Esophagus (tissue), 2 donors: ENCODE data around the gene LRRC75A. TPM values are rescaled to one million over a fixed set of nuclear protein-coding genes. Genes with fewer than 3 reads are reported as not detected.

Experiments used
- H3K27ac ChIP-seq, 2 donors: one replicate each; pipeline ENCODE4 v1.5.1; 2013; ENCODE audit warnings: low read depth in 2 of 2, mild to moderate bottlenecking in 2 of 2, inconsistent platforms in 1 of 2, low read length in 1 of 2, moderate library complexity in 1 of 2
- H3K27me3 ChIP-seq, 2 donors: one replicate each; pipeline ENCODE4 v1.6.1; 2013; ENCODE audit warnings: low read length in 2 of 2, control low read depth in 1 of 2, mild to moderate bottlenecking in 1 of 2; ENCODE audit not compliant: insufficient read depth in 2 of 2, control insufficient read depth in 1 of 2
- H3K36me3 ChIP-seq, 2 donors: one replicate each; pipeline ENCODE4 v1.6.1; 2013; ENCODE audit warnings: low read length in 1 of 2; ENCODE audit not compliant: control insufficient read depth in 2 of 2, insufficient read depth in 2 of 2
- H3K4me1 ChIP-seq, 2 donors: one replicate each; pipeline ENCODE4 v1.6.1; 2013; ENCODE audit warnings: low read length in 1 of 2; ENCODE audit not compliant: control insufficient read depth in 2 of 2, insufficient read depth in 2 of 2
- H3K4me3 ChIP-seq, 2 donors: one replicate each; pipeline ENCODE4 v1.5.1; 2013; ENCODE audit warnings: low read length in 2 of 2, mild to moderate bottlenecking in 2 of 2, low read depth in 1 of 2, moderate library complexity in 1 of 2
- H3K9me3 ChIP-seq, 2 donors: one replicate each; pipeline ENCODE4 v1.6.1; 2013; ENCODE audit warnings: mild to moderate bottlenecking in 2 of 2, low read depth in 1 of 2, low read length in 1 of 2, moderate library complexity in 1 of 2; ENCODE audit not compliant: control insufficient read depth in 2 of 2, insufficient read depth in 1 of 2
- WGBS, 2 donors: extraction: QIAGEN DNeasy Blood & Tissue Kit; methylation state at CpG; one replicate each; pipeline ENCODE4 v1.1.7; 2013; 5-methylcytosine and 5-hydroxymethylcytosine counted together
- polyA plus RNA-seq, 2 donors: library from polyadenylated mRNA; stranded (reverse); fragments of 200-250 nt; gene quantifications; one replicate each; pipeline ENCODE4 v1.2.3, GENCODE V29; 2013
- donor health status: healthy with polysubstance abuse.
- donor health status: Bipolar disorder and iron deficiency.

Gene LRRC75A
- polyA plus RNA-seq, 2 donors: 0.53 to 0.65 TPM

DNA sequence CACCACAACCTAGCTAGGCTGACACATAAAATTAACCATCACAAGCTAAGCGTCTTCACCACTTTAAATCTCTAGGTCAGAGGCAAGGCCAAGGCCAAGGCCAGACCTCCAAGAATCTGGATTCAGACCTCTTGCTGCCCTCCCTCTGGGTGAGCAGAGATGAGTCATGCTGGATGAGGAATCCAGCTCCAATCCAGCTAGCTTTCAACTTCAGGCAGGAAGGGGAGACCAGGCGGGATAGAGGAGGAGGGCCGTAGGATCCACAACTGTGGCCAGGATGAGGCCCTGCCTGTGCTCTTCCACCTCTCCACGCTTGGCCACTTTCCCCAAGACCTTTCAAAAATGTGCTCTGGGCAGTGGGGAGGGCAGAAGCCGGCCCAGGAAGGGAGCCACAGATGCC is 14.7 kb downstream of the LRRC75A start:
- Histone ChIP-seq H3K27ac (peak overlapping the region in 1 of 2 donors; percentile 52), H3K36me3 (no peaks in the 10 kb centered on the region), H3K27me3 (no peaks in the 10 kb centered on the region), H3K9me3 (no peaks in the 10 kb centered on the region), H3K4me3 (no peak overlapping the region), H3K4me1 (no peaks in the 10 kb centered on the region)
- whole genome bisulfite sequencing, 2 donors: 52 to 57% methylated on average over 5 of the region's 5 CpGs

DNA sequence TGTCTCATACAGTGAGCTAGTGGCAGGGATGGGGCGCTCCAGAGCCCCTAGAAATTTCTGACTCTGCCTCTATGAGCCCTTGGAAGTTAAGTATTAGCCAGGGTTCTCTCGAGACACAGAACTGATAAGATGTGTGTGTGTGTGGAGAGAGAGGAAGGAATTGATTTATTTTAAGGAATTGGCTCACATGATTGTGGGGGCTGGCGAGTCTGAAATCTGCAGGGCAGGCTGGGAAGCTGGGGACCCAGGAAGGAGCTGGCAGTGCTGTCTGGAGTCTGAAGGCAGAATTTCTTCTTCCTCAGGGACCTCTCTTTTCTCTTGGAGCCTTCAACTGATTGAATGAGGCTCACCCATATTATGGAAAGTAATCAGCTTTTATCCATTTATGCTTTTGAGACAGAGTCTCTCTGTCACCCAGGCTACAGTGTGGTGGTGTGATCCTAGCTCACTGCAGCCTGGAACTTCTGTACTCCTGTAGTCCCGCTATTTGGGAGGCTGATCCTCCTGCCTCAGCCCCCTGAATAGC is 16.8 kb downstream of the LRRC75A start:
- H3K4me3 ChIP-seq: no peak overlapping the region
- H3K4me1 ChIP-seq: no peaks in the 10 kb centered on the region
- 74 to 80% methylated on average over 4 of the region's 4 CpGs for WGBS, 2 donors
- no peaks in the 10 kb centered on the region for H3K9me3 ChIP-seq
- H3K27me3 ChIP-seq: no peaks in the 10 kb centered on the region
- H3K27ac ChIP-seq: no peak overlapping the region
- H3K36me3 ChIP-seq: no peaks in the 10 kb centered on the region

DNA sequence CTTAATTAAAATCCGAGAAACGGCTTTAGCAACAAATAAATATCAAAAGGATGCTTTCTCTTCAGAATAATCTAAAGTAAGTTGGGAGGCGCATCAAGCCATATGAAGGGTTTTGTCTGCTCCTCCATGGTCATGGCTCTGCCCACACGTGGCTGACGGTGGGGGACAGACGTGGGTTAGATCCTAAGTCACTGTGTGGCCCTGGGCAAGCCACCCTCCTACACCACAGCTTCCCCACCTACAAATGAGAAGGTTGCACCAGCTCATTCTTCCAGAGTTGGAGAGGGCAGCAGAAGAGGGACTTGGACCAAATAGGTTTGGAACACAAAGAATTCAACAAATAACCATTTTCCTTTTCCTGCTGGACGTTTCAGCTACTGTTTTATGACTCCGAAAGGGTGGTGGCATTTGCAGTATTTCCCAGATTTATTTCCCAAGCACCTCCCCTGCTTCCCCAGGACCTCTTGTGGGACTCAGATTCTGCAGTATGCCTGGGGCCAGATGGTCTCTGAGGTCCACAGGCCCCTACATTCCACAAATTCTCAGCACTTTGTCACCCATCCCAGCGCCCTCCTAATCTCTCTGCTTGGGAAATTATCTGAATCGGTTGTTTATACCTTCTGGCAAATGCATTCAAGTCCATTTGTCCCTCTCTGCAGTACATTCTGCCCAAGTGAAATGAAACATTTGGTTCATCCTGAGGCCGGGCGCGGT is 17.8 kb downstream of the LRRC75A start:
- Histone ChIP-seq H3K27me3 (no peaks in the 10 kb centered on the region), H3K27ac (no peak overlapping the region), H3K4me1 (no peaks in the 10 kb centered on the region), H3K36me3 (no peaks in the 10 kb centered on the region), H3K9me3 (no peaks in the 10 kb centered on the region), H3K4me3 (no peak overlapping the region)
- WGBS, 2 donors: 84 to 88% methylated on average over 13 of the region's 13 CpGs

DNA sequence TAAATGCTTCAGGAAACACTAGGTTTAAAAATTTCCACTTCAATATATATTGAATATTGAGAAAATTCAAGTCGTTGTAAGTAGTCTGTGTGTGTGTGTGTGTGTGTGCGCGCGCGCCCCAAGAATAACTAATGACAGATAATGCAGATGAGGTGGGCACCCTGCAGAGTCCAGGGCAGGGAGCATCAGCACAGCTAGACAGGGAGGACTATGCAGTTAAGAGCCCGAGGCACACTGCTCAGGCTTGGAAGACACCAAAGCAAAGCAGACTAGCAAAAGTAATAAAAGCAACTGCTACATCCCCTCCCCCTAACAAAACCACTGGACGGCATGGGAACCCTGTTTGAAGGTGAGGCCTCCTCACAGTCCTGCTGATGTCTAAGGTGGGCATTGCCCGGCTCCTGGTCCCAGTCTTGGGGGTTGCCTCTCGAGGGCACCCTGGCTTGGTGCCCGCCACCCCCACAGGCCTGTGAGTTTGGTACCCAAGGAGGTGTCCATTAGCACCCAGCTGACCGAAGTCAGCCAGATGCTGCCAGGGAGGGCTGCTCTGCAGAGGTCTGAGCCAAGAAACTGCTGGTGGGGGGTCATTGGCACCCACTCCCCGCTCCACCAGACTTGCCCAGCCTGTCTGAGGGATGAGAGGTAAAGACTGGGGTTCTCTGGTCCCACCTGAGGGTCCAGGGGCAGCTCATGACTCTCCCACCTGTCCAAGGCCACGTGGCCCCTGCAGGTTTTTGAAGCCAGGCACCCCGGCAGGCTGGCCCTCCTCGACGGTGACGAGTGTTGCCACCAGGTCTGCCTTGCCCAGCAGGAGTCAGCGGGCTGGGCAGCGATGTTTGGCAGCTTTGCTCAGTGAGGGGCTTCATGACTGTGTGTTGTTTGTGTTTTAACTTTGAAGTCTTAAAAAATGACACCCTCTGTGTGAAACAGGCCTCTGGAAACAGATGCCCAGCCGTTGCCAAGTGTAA is 18.7 kb downstream of the LRRC75A start:
- Histone ChIP-seq H3K4me1 (no peaks in the 10 kb centered on the region), H3K36me3 (no peaks in the 10 kb centered on the region), H3K4me3 (no peak overlapping the region), H3K9me3 (no peaks in the 10 kb centered on the region), H3K27ac (no peak overlapping the region), H3K27me3 (no peaks in the 10 kb centered on the region)
- WGBS, 2 donors: 84 to 87% methylated on average over 20 of the region's 20 CpGs

- Histone ChIP-seq H3K27ac (no peak overlapping the region), H3K4me1 (no peaks in the 10 kb centered on the region), H3K4me3 (no peak overlapping the region), H3K27me3 (no peaks in the 10 kb centered on the region), H3K9me3 (no peaks in the 10 kb centered on the region), H3K36me3 (no peaks in the 10 kb centered on the region)
- 79 to 81% methylated on average over 6 of the region's 6 CpGs for WGBS, 2 donors
These were observed 19.5 kb downstream of the LRRC75A start for GRCh38 chr17:16472539-16472938.

GRCh38 chr17:16471295-16471694 is 20.7 kb downstream of the LRRC75A start:
- Histone ChIP-seq H3K4me1 (no peaks in the 10 kb centered on the region), H3K36me3 (no peaks in the 10 kb centered on the region), H3K27me3 (no peaks in the 10 kb centered on the region), H3K9me3 (no peaks in the 10 kb centered on the region), H3K4me3 (no peak overlapping the region), H3K27ac (no peak overlapping the region)
- 82 to 84% methylated on average over 5 of the region's 5 CpGs for WGBS, 2 donors

GRCh38 chr17:16470265-16470664 is 21.7 kb downstream of the LRRC75A start:
- no peaks in the 10 kb centered on the region for H3K36me3 ChIP-seq

DNA sequence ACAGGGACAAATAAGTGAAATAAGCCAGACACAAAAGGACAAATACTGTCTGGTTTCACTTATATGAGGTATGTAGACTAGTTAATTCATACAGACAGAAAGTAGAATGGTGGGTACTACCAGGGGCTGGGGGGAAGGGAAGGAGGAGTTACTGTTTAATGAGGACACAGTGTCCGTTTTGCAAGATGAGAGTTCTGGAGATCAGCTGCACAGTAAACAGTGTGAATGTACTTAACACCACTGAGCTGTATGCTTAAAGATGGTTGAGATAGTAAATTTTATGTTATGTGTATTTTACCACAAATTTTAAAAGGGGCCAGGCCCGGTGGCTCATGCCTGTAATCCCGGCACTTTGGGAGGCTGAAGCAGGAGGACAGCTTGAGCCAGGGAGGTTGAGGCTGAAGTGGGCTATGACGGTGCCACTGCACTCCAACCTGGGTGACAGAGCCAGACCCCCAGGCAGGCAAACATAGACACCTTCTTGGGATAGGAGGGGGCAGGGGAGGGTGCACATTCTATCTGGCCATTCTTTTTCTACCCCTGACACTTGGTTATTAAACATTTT is 23.5 kb downstream of the LRRC75A start:
- 81 to 86% methylated on average over 4 of the region's 4 CpGs for WGBS, 2 donors
- no peak overlapping the region for H3K4me3 ChIP-seq
- H3K9me3 ChIP-seq: no peaks in the 10 kb centered on the region
- no peaks in the 10 kb centered on the region for H3K4me1 ChIP-seq
- H3K27me3 ChIP-seq: no peaks in the 10 kb centered on the region
- H3K36me3 ChIP-seq: no peaks in the 10 kb centered on the region
- no peak overlapping the region for H3K27ac ChIP-seq

More at GRCh38 chr17:16470265-16470664, 21.7 kb downstream of the LRRC75A start:
- no peaks in the 10 kb centered on the region for H3K4me1 ChIP-seq
- WGBS, 2 donors: 63 to 72% methylated on average over 11 of the region's 11 CpGs
- H3K4me3 ChIP-seq: no peak overlapping the region
- no peak overlapping the region for H3K27ac ChIP-seq
- H3K27me3 ChIP-seq: no peaks in the 10 kb centered on the region
- no peaks in the 10 kb centered on the region for H3K9me3 ChIP-seq

GRCh38 chr17:16467886-16468285 is 24.1 kb downstream of the LRRC75A start:
- H3K27ac ChIP-seq: no peak overlapping the region
- 80 to 81% methylated on average over 3 of the region's 3 CpGs for WGBS, 2 donors
- no peaks in the 10 kb centered on the region for H3K4me1 ChIP-seq
- no peak overlapping the region for H3K4me3 ChIP-seq
- H3K36me3 ChIP-seq: no peaks in the 10 kb centered on the region
- no peaks in the 10 kb centered on the region for H3K27me3 ChIP-seq
- H3K9me3 ChIP-seq: no peaks in the 10 kb centered on the region
